KG1 (cell line): Measurements from ENCODE around the gene TMEM200C.
"Not testable (repeated sequence)": the region's sequence is repeated elsewhere in the genome, so short reads cannot be mapped to it uniquely, and the experiment has no call there.

ENCODE experiments used
- DNase-seq: peaks from one replicate; lab custom pipeline; 2025; lab: John Stamatoyannopoulos, UW

The TMEM200C gene

GRCh38 chr18:5892823-5893431 is 2.4 kb downstream of the TMEM200C start:
- no peak for DNase-seq

GRCh38 chr18:5891854-5892215 is 3.5 kb downstream of the TMEM200C start:
- no peak for DNase-seq

- DNase-seq, result no peak
Measured at GRCh38 chr18:5891184-5891853, 4.0 kb downstream of the TMEM200C start.

DNA sequence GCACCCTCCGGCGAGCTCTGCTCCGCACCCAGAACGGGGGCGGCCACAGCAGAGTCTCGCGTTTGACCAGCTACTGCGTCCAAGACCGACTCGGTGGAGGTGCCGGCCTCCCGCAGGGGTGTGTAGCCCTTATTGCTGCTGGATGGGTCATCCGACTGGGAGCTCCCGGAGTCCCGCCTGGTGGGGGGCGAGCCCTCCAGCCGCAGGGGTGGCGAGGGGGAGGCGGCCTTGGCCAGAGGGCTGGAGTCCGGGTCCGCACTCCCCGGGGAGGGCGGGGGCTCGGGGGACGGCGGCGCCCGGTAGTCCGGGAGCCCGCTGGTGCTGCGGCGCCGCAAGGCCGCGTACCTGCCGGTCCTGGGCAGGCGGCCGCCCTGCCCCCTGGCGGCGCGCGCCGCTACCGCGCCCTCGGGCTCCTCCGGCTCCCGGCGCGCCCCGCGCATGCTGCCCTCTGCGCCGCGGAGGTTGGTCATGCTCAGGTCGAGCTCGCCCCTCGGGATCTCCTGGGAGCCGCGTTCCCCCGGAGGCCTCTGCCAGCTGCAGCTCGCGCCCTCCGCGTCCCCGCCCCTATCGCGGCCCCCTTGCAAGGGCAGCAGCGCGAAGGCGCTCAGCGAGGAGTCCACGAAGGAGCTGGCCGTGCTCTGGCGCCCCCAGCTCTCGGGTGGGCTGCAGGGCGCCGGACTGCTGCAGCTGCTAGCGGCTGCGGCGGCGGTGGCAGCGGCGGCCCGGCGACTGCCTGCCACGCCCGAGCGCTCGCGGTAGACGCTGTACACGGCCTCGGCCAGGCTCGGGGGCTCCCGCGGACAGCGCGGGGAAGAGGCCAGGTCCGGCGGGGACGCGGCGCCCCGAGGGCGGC is 4.8 kb downstream of the TMEM200C start:
- no peak for DNase-seq

DNA sequence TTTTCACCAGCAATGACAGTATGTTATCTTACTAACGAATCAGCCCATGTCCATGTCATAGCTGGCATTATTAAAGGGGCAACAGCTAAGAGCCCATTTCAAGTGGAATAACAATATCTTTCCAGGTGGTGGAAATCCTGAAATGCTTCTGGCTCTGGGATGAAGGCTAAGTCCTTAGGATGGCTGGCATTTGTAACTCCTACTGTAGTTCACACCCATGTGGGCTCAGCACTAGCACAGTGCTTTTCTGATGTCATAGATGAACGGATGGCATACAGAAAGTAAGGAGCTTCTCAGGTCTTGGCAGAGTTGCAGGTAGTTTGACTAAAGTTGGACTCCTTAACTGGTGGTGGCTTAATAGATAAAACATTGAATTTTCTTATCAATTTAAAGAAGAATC is 10.0 kb downstream of the TMEM200C start:
- no peak for DNase-seq

DNA sequence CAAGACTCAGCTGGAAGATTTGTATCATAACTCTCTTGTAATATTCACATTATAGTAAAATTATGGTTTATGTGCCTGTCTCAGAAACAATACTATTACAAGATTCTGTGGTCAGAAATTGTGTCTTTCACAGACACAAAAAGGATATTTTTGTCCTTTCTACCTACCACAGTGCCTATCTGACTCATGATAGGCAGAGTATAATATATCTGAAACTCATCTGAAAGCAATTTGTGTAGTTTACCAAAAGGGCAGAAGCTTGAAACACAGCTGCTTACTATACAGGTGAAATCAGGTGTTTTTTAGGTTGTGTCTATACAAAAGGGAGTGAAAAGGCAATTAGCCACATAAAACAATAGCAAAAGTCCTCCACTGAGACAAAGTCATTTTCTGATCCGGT is 10.9 kb downstream of the TMEM200C start:
- no peak for DNase-seq

- DNase-seq, result no peak
Measured at GRCh38 chr18:5879479-5879882, 15.8 kb downstream of the TMEM200C start.

- DNase-seq, result no peak
Measured at GRCh38 chr18:5876891-5877290, 18.4 kb downstream of the TMEM200C start.

- DNase-seq, result no peak
Measured at GRCh38 chr18:5874336-5874735, 21.0 kb downstream of the TMEM200C start.

GRCh38 chr18:5872886-5873285 is 22.4 kb downstream of the TMEM200C start:
- no peak for DNase-seq

GRCh38 chr18:5871426-5871825 is 23.9 kb downstream of the TMEM200C start:
- no peak for DNase-seq

DNA sequence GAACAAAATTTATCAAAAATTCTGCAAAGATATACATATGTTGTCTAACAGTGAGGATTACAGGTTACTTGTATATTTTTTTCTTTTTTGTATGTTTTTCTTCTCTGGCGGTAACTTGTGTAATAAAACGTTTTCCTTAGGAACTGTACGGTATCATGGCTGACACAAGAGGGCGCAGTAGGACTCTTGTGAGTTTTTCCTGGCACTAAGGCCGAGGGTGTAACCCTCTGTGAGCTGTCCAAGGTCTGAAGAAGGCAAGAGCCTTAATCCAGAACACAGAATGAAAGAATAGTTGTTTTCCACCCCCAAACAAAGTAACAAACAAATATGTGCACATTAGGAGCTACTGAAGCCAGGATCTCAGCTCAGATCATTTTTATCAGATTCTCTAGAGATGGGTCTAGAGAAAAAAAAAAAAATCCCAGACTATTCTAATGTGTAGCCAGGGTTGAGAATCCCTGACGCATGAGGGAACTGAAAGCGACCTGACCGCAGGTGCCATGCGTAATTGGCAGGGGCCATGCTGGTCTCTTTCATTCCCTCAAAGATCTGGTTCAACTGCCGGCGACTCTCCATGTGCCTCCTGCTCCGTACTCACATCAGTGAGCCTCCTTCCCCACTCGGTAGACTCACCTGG is 27.0 kb downstream of the TMEM200C start:
- DNase-seq, result peak; percentile 80

DNA sequence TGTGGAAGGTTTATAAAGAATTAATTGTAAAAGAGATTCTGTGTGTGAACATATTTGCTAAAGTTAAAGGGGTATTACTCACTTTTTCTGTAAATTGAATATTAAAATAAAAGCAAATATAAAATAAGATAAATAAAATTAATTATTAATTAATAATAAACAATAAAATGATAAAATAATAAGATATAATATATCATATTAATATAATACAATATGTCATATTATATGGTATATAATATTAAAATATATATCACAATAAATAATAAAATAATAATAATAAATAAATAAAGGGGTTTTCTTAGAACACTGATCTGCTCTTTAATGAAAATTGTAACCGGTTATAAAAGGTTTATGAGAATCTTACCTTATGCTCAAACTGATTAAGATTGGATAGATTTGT is 29.8 kb downstream of the TMEM200C start:
- no peak for DNase-seq

GRCh38 chr18:5862127-5862526 is 33.2 kb downstream of the TMEM200C start:
- not testable (repeated sequence) for DNase-seq

- DNase-seq, result no peak
Measured at GRCh38 chr18:5857180-5857579, 38.1 kb downstream of the TMEM200C start.

- DNase-seq, result no peak
Measured at GRCh38 chr18:5853253-5853652, 42.1 kb downstream of the TMEM200C start.

DNA sequence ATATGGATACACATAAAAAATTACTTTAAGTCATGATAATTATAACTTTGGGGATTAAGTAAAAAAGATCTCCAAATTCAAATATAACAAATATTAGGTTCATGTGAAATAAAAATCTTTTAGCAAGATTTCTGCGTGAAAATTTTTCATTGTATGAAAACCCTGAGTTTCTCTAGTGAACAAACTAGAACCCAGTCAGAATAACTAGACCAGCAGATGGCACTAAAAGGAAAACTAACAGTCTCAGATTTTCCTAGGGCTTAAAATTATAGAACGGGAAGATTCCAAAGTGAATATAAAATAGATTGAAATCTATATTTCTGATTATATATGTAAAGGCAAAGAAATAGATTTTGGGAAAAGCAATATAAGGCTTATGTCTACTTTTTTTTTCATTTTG is 43.3 kb downstream of the TMEM200C start:
- DNase-seq, result no peak

DNA sequence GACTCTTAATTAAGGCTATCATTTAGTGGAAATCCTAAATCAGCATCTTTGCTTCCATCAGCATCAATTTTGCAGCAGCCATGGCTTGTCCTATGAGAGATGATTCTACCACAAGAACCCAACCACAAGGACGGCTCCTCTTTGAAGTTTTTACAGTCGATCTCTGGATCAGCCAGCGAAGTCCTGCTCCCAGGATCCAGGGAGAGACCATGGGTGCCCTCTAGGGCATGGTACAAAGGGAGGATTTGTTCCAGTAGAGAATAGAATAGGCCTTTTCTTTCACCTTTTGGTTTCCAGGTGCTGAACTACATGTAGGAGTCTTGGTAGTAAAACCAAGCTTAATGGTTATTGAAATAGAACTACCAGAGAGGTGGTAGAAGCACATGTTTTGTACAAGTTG is 52.7 kb downstream of the TMEM200C start:
- no peak for DNase-seq

DNA sequence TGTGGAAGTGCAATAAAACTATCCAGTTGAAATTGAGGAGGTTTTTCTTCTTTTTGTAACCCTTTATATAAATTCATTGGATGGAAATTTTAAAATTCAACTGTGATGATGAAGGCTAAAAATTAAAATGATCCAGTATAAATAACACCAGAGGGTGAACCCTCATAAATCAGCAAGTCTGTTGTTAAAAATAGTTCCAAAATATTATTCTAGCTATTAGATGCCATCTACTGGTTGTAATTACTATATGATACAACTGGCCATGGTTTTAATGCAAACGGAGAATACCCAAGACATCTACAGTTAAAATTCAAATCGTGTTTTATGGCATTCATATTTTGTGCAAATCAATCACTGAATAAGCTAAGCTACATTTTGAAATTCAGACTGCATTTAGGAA is 53.8 kb downstream of the TMEM200C start:
- DNase-seq, result no peak

DNA sequence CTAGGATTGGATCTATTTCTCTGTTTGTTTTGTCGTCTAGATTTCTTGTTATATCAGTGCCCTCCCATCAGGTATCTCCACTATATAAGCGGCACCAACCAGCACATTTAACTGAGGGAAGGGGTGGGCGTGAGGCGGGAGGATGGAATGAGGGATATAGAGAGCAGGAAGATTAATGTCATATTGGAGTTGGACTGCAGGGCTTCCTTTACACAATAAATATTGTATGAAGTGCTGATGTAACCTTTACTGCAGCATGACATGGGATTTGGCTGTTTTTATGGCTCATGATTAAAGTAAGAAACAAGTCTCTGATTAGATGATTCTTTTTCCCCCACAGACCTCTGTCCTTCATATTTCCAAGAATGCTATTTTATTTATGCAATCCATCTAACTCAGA is 54.8 kb downstream of the TMEM200C start:
- no peak for DNase-seq

- DNase-seq, result no peak
Measured at GRCh38 chr18:5840025-5840424, 55.3 kb downstream of the TMEM200C start.

GRCh38 chr18:5839102-5839501 is 56.2 kb downstream of the TMEM200C start:
- DNase-seq, result no peak
